H1 (cell line): ENCODE results near the gene DOHH. TPM values are rescaled to one million over a fixed set of nuclear protein-coding genes. Genes with fewer than 3 reads are reported as not detected.

Experiments
- CTCF ChIA-PET: fragments of 300-600 bp; sonication (Branson Sonifier 250); formaldehyde crosslinking; loops from one replicate; lab custom pipeline; 2021; ENCODE audit not compliant: partially characterized antibody; lab: Charles Lee
- POLR2A ChIA-PET: fragments of 300-600 bp; sonication (Branson Sonifier 250); formaldehyde crosslinking; loops from one replicate; lab custom pipeline; 2021; ENCODE audit warnings: inconsistent platforms; ENCODE audit not compliant: partially characterized antibody; lab: Charles Lee
- DNase-seq, 2 experiments: peaks; one replicate each; pipeline versions ENCODE4 v3.0.0 to v3.0.0-alpha.2; 2010 to 2022; ENCODE audit warnings: low spot score in 2 of 2, low read depth in 1 of 2, mixed read lengths in 1 of 2
- FAIRE-seq: peaks from 2 replicates; lab custom pipeline; 2011; peaks lifted over from hg19 to GRCh38; lab: Jason Lieb, UNC
- H2AFZ ChIP-seq: 2 replicates; pipeline ENCODE4 v1.8.1; 2012; ENCODE audit warnings: low read length, inconsistent platforms
- H2AK5ac ChIP-seq: 2 replicates; pipeline ENCODE4 v1.6.1; 2013; ENCODE audit warnings: low read depth, low read length
- H2BK120ac ChIP-seq: replicated peaks from 2 replicates; pipeline ENCODE3; 2013; ENCODE audit warnings: low read depth, low read length, inconsistent platforms
- H2BK12ac ChIP-seq: 2 replicates; pipeline ENCODE4 v1.6.1; 2013; ENCODE audit warnings: low read depth, low read length
- H2BK15ac ChIP-seq: 2 replicates; pipeline ENCODE4 v1.6.1; 2013; ENCODE audit warnings: low read length
- H2BK20ac ChIP-seq: 2 replicates; pipeline ENCODE4 v1.6.1; 2013; ENCODE audit warnings: low read length
- H2BK5ac ChIP-seq: 2 replicates; pipeline ENCODE4 v1.6.1; 2013; ENCODE audit warnings: low read depth, low read length
- H3K14ac ChIP-seq: 2 replicates; pipeline ENCODE4 v1.6.1; 2013; ENCODE audit warnings: inconsistent platforms; ENCODE audit not compliant: insufficient read length
- H3K18ac ChIP-seq: 2 replicates; pipeline ENCODE4 v1.6.1; 2013; ENCODE audit warnings: low read length; ENCODE audit errors: extremely low read depth
- H3K23ac ChIP-seq: 2 replicates; pipeline ENCODE4 v1.6.1; 2013; ENCODE audit warnings: inconsistent platforms; ENCODE audit not compliant: insufficient read length
- H3K23me2 ChIP-seq: 2 replicates; pipeline ENCODE4 v1.6.1; 2013; ENCODE audit warnings: low read depth, low read length
- H3K27ac ChIP-seq: 2 replicates; pipeline ENCODE4 v1.6.1; 2011; ENCODE audit warnings: low read depth, low read length, inconsistent platforms
- H3K27me3 ChIP-seq, 4 experiments: replicated peaks in 1 of 4; 1 replicate in 1 of 4; 2 replicates in 3 of 4; pipeline versions ENCODE4 v1.6.1 to v1.8.1; 2011 to 2013; ENCODE audit warnings: low read length in 3 of 4, mild to moderate bottlenecking in 3 of 4, inconsistent platforms in 2 of 4, mixed read lengths in 2 of 4, moderate library complexity in 1 of 4; ENCODE audit not compliant: control insufficient read depth in 3 of 4, insufficient read depth in 3 of 4; ENCODE audit errors: extremely low read depth in 1 of 4
- H3K36me3 ChIP-seq, 4 experiments: 2 replicates each; pipeline versions ENCODE4 v1.6.1 to v1.8.1; 2011 to 2013; ENCODE audit warnings: mild to moderate bottlenecking in 4 of 4, low read length in 3 of 4, moderate library complexity in 2 of 4, control low read depth in 1 of 4, inconsistent platforms in 1 of 4; ENCODE audit not compliant: insufficient read depth in 4 of 4, control insufficient read depth in 2 of 4
- H3K4ac ChIP-seq: replicated peaks from 2 replicates; pipeline ENCODE3; 2013; ENCODE audit warnings: low read length, low read depth, mixed read lengths, inconsistent platforms; ENCODE audit not compliant: insufficient read length
- H3K4me1 ChIP-seq, 4 experiments: replicated peaks in 1 of 4; 1 replicate in 1 of 4; 2 replicates in 3 of 4; pipeline versions ENCODE4 v1.6.1 to v1.8.1; 2011 to 2013; ENCODE audit warnings: low read length in 3 of 4, inconsistent platforms in 2 of 4, mixed read lengths in 1 of 4; ENCODE audit not compliant: insufficient read depth in 4 of 4, control insufficient read depth in 3 of 4
- H3K4me2 ChIP-seq, 2 experiments: 2 replicates each; pipeline versions ENCODE4 v1.6.1 to v1.8.1; 2011 to 2013; ENCODE audit warnings: low read depth in 2 of 2, low read length in 2 of 2, control low read depth in 1 of 2, inconsistent platforms in 1 of 2, mild to moderate bottlenecking in 1 of 2; ENCODE audit not compliant: insufficient read depth in 1 of 2
- H3K4me3 ChIP-seq, 4 experiments: fragments of 200-600, 300-600 bp in 1 of 4; sonication (generic), shearing (Covaris generic), sonication (Bioruptor Twin) in 1 of 4; 2 replicates each; pipeline versions ENCODE4 v1.5.1 to v1.8.1; 2011 to 2016; ENCODE audit warnings: low read length in 4 of 4, low read depth in 3 of 4, control low read depth in 2 of 4, inconsistent platforms in 2 of 4, mild to moderate bottlenecking in 2 of 4, mixed read lengths in 1 of 4, moderate library complexity in 1 of 4; ENCODE audit not compliant: insufficient read depth in 2 of 4; ENCODE audit errors: extremely low read depth in 1 of 4
- H3K56ac ChIP-seq: replicated peaks from 2 replicates; pipeline ENCODE3; 2013; ENCODE audit warnings: low read depth, mild to moderate bottlenecking, mixed read lengths, low read length, inconsistent platforms; ENCODE audit not compliant: insufficient read length
- H3K79me1 ChIP-seq: 2 replicates; pipeline ENCODE4 v1.6.1; 2013; ENCODE audit warnings: low read depth, low read length, control low read depth
- H3K79me2 ChIP-seq, 2 experiments: 2 replicates each; pipeline versions ENCODE4 v1.6.1 to v1.8.1; 2012 to 2013; ENCODE audit warnings: low read length in 2 of 2, mild to moderate bottlenecking in 2 of 2, inconsistent platforms in 1 of 2; ENCODE audit not compliant: insufficient read depth in 2 of 2, control insufficient read depth in 1 of 2
- H3K9ac ChIP-seq, 4 experiments: replicated peaks in 1 of 4; 1 replicate in 1 of 4; 2 replicates in 3 of 4; pipeline versions ENCODE4 v1.6.1 to v1.8.1; 2011 to 2013; ENCODE audit warnings: low read depth in 3 of 4, low read length in 3 of 4, control low read depth in 2 of 4, mild to moderate bottlenecking in 2 of 4, moderate library complexity in 2 of 4, inconsistent platforms in 1 of 4; ENCODE audit errors: extremely low read depth in 1 of 4
- H3K9me3 ChIP-seq, 2 experiments: 2 replicates each; pipeline versions ENCODE4 v1.6.1 to v1.8.1; 2012 to 2013; ENCODE audit warnings: mild to moderate bottlenecking in 2 of 2, moderate library complexity in 2 of 2, control low read depth in 1 of 2, inconsistent platforms in 1 of 2, low read depth in 1 of 2, low read length in 1 of 2, mixed read lengths in 1 of 2; ENCODE audit not compliant: insufficient read depth in 2 of 2
- H4K20me1 ChIP-seq, 2 experiments: replicated peaks in 1 of 2; 2 replicates each; pipeline versions ENCODE3 to v1.8.1; 2011 to 2013; ENCODE audit warnings: inconsistent platforms in 2 of 2, low read length in 2 of 2, mild to moderate bottlenecking in 1 of 2; ENCODE audit not compliant: insufficient read depth in 2 of 2, control insufficient read depth in 1 of 2
- H4K5ac ChIP-seq: 2 replicates; pipeline ENCODE4 v1.6.1; 2013; ENCODE audit warnings: low read length, low read depth, mixed read lengths, inconsistent platforms; ENCODE audit not compliant: insufficient read length
- H4K8ac ChIP-seq: 2 replicates; pipeline ENCODE4 v1.8.0; 2013; ENCODE audit warnings: mild to moderate bottlenecking, moderate library complexity, low read length, inconsistent platforms; ENCODE audit not compliant: insufficient read depth; ENCODE audit errors: extremely low read depth
- H4K91ac ChIP-seq: replicated peaks from 2 replicates; pipeline ENCODE3; 2013; ENCODE audit warnings: low read length, mixed read lengths, inconsistent platforms; ENCODE audit not compliant: insufficient read length
- BCL11A ChIP-seq, 2 experiments: IDR thresholded peaks; one replicate each; pipeline ENCODE4 v1.6.1; 2011; ENCODE audit warnings: low read depth in 2 of 2, low read length in 2 of 2, mild to moderate bottlenecking in 2 of 2
- BRCA1 ChIP-seq: IDR thresholded peaks from 2 replicates; pipeline ENCODE4 v1.6.1; 2012; ENCODE audit warnings: low read depth, low read length, improper control_type of control experiment
- CHD1 ChIP-seq: IDR thresholded peaks from 2 replicates; pipeline ENCODE4 v1.6.1; 2012; ENCODE audit warnings: low read depth, low read length, improper control_type of control experiment
- NANOG ChIP-seq: IDR thresholded peaks from 2 replicates; pipeline ENCODE4 v1.6.1; 2011; ENCODE audit warnings: low read length, low read depth, mild to moderate bottlenecking, inconsistent platforms; ENCODE audit not compliant: insufficient read depth, poor library complexity, severe bottlenecking
- NRF1 ChIP-seq: IDR thresholded peaks from 2 replicates; pipeline ENCODE4 v1.6.1; 2011; ENCODE audit warnings: mild to moderate bottlenecking, low read depth, low read length, improper control_type of control experiment
- POU5F1 ChIP-seq: IDR thresholded peaks from 2 replicates; pipeline ENCODE4 v1.6.1; 2011; ENCODE audit warnings: low read depth, mild to moderate bottlenecking, low read length, moderate library complexity
- SIN3A ChIP-seq, 2 experiments: IDR thresholded peaks in 1 of 2; conservative IDR thresholded peaks in 1 of 2; 2 replicates each; pipeline ENCODE4 v1.6.1; 2011 to 2012; ENCODE audit warnings: low read length in 2 of 2, improper control_type of control experiment in 1 of 2, low read depth in 1 of 2, mild to moderate bottlenecking in 1 of 2
- SP1 ChIP-seq: IDR thresholded peaks from 2 replicates; pipeline ENCODE4 v1.6.1; 2011; ENCODE audit warnings: low read depth, low read length
- TAF7 ChIP-seq: optimal IDR thresholded peaks from 2 replicates; pipeline ENCODE3; 2011; ENCODE audit warnings: low read depth, mild to moderate bottlenecking, inconsistent platforms, low read length, moderate library complexity, borderline replicate concordance
- TBP ChIP-seq: IDR thresholded peaks from 2 replicates; pipeline ENCODE4 v1.6.1; 2011; ENCODE audit warnings: low read depth, low read length, improper control_type of control experiment
- USF2 ChIP-seq: IDR thresholded peaks from 2 replicates; pipeline ENCODE4 v1.6.1; 2011; ENCODE audit warnings: low read length, improper control_type of control experiment
- WGBS, 2 experiments: shearing (Covaris generic) in 1 of 2; methylation state at CpG; one replicate each; pipeline versions ENCODE4 v1.1.6 to v1.1.7; 2013 to 2015; ENCODE audit warnings: low lambda C conversion rate in 2 of 2, mixed read lengths in 2 of 2, inconsistent platforms in 1 of 2, low coverage in 1 of 2, missing lambda C conversion rate in 1 of 2; ENCODE audit not compliant: insufficient replicate concordance in 2 of 2, insufficient coverage in 1 of 2, insufficient read length in 1 of 2; ENCODE audit errors: extremely low coverage in 1 of 2, missing lambda C conversion rate in 1 of 2; 5-methylcytosine and 5-hydroxymethylcytosine counted together
- polyA plus RNA-seq, 7 experiments: library from polyadenylated mRNA; depleted of rRNA in 3 of 7; stranded (reverse) in 5 of 7; unstranded in 2 of 7; fragments of >200 nt in 5 of 7; fragments of 200-250 nt in 2 of 7; gene quantifications; 1 replicate in 5 of 7; 2 replicates in 1 of 7; 4 replicates in 1 of 7; pipeline versions ENCODE4 v1.2.1 to v1.2.3, GENCODE V29; 2011 to 2013; ENCODE audit warnings: missing spikeins in 2 of 7, mixed read lengths in 2 of 7
- total RNA-seq: library from RNA; stranded (reverse); fragmentation: NEBNext Ultra II Directional; extraction: Animal tissue kit (Norgen Biotek cat#: 25700); gene quantifications from 2 replicates; pipeline ENCODE4 v1.2.1, GENCODE V29; 2021

Gene DOHH
- total and polyA plus RNA-seq, 2 of the 8 experiments (the other 6 are each of a cell fraction or from before 2014, with no cell fraction given) = 7.3 to 17.7 TPM

- no peak overlapping the region for H4K91ac ChIP-seq
- no peak overlapping the region for H3K4me2 ChIP-seq
- no peak overlapping the region for H2AK5ac ChIP-seq
- 0 out of 2 replicates have a peak, but pooled peaks cover 2% of the 10 kb centered on the region for H3K79me1 ChIP-seq
- H4K5ac ChIP-seq = no peak overlapping the region
- WGBS, 2 experiments = 96% methylated on average over 6 of the region's 10 CpGs; no CpG with 5 or more reads in 1 of the 2 experiments
- H3K27me3 ChIP-seq = no peaks in the 10 kb centered on the region
- no peak overlapping the region for H2BK5ac ChIP-seq
- peaks cover 3 to 11% (median 6%) of the 10 kb centered on the region in 4 experiments; a peak in 6 of 7 replicates for H3K4me1 ChIP-seq
- no peak overlapping the region for H3K4ac ChIP-seq
- H3K79me2 ChIP-seq = no peaks in the 10 kb centered on the region
- no peak overlapping the region for H3K56ac ChIP-seq
- H3K27ac ChIP-seq = no peak overlapping the region
- H2BK120ac ChIP-seq = no peak overlapping the region
- H2BK15ac ChIP-seq = no peak overlapping the region
- no peak overlapping the region for H3K14ac ChIP-seq
- no peak overlapping the region for H2AFZ ChIP-seq
- no peak overlapping the region for H4K8ac ChIP-seq
- no peak overlapping the region for H3K4me3 ChIP-seq
- no peak overlapping the region for H3K9ac ChIP-seq
- FAIRE-seq = no peak
- no peaks in the 10 kb centered on the region for H3K23me2 ChIP-seq
- TF ChIP-seq TAF7 (no peak), NANOG (no peak), BCL11A (IDR thresholded peaks at IDR 0.05; ENCODE audit: low read depth in 2 of 2, low read length in 2 of 2) (no peak), SIN3A (conservative IDR thresholded peaks at IDR 0.05 in 1 of 2, IDR thresholded peaks at IDR 0.05 in 1 of 2; ENCODE audit: low read depth in 1 of 2, low read length in 2 of 2) (no peak), POU5F1 (no peak), USF2 (no peak), TBP (no peak), CHD1 (no peak), SP1 (no peak), BRCA1 (no peak), NRF1 (no peak)
- H3K23ac ChIP-seq = no peak overlapping the region
- ChIA-PET POLR2A (interaction anchor here (4.0 kb wide), 1 partner anchor 9 kb away, joined by 30 read pairs; no protein-coding TSS in a partner anchor), CTCF (interaction anchor here (1.9 to 6.9 kb wide), 3 partner anchors 10 to 83 kb away, joined by 4 to 54 read pairs (median 7); no protein-coding TSS in a partner anchor)
- peaks cover 7 to 38% (median 20%) of the 10 kb centered on the region in 4 experiments; a peak in 7 of 8 replicates for H3K36me3 ChIP-seq
- no peaks in the 10 kb centered on the region for H3K9me3 ChIP-seq
- H3K18ac ChIP-seq = no peak overlapping the region
- no peak overlapping the region for H2BK20ac ChIP-seq
- no peak overlapping the region for H2BK12ac ChIP-seq
- no peak for DNase-seq
- H4K20me1 ChIP-seq = peaks cover 8 to 16% of the 10 kb centered on the region in 2 experiments
Measured at GRCh38 chr19:3535981-3536380, 35.5 kb upstream of the DOHH start.
